OCI-LY1 (cell line): ENCODE results near the gene FRA10AC1.

Source experiments
- H2AFZ ChIP-seq: fragments of 200-600 bp; sonication (generic), shearing (Covaris generic); 2 replicates; pipeline ENCODE4 v1.6.0; 2014; ENCODE audit warnings: antibody characterized with exemption, mild to moderate bottlenecking, low read length
- H3F3A ChIP-seq: fragments of 200-600 bp; sonication (generic), shearing (Covaris generic); 2 replicates; pipeline ENCODE4 v1.6.0; 2014; ENCODE audit warnings: mild to moderate bottlenecking, antibody characterized with exemption, low read length, moderate library complexity; ENCODE audit not compliant: insufficient read depth
- H3K27ac ChIP-seq: fragments of 200-600 bp; sonication (generic); 2 replicates; pipeline ENCODE4 v1.5.1; 2014; ENCODE audit warnings: low read length, mixed run types, mild to moderate bottlenecking, low read depth; ENCODE audit not compliant: poor library complexity, severe bottlenecking
- H3K27me3 ChIP-seq: fragments of 200-600 bp; sonication (generic); 2 replicates; pipeline ENCODE4 v1.6.0; 2014; ENCODE audit warnings: antibody characterized with exemption, mild to moderate bottlenecking, low read length, moderate library complexity; ENCODE audit not compliant: insufficient read depth
- H3K36me3 ChIP-seq: fragments of 200-600 bp; sonication (generic); 2 replicates; pipeline ENCODE4 v1.6.1; 2014; ENCODE audit warnings: mild to moderate bottlenecking, antibody characterized with exemption, low read length, moderate library complexity, mixed read lengths; ENCODE audit not compliant: insufficient read depth
- H3K4me1 ChIP-seq: fragments of 200-600 bp; sonication (generic); 2 replicates; pipeline ENCODE4 v1.5.1; 2014; ENCODE audit warnings: mild to moderate bottlenecking, low read length, moderate library complexity; ENCODE audit not compliant: insufficient read depth, severe bottlenecking
- H3K4me2 ChIP-seq: fragments of 200-600 bp; sonication (generic), shearing (Covaris generic); 2 replicates; pipeline ENCODE4 v1.6.1; 2014; ENCODE audit warnings: low read length
- H3K4me3 ChIP-seq: fragments of 200-600 bp; sonication (generic); 2 replicates; pipeline ENCODE4 v1.5.1; 2014; ENCODE audit warnings: low read length, low read depth, mild to moderate bottlenecking, mixed read lengths; ENCODE audit not compliant: poor library complexity, severe bottlenecking
- H3K79me2 ChIP-seq: fragments of 200-600 bp; shearing (Covaris generic); 2 replicates; pipeline ENCODE4 v1.6.1; 2016; ENCODE audit warnings: mixed run types, low read length, mixed read lengths; ENCODE audit not compliant: insufficient read depth
- H3K9ac ChIP-seq: fragments of 200-600 bp; sonication (generic), shearing (Covaris generic); 2 replicates; pipeline ENCODE4 v1.6.1; 2014; ENCODE audit warnings: mild to moderate bottlenecking, low read length, mixed read lengths
- H3K9me2 ChIP-seq: fragments of 200-600 bp; sonication (generic), shearing (Covaris generic); 2 replicates; pipeline ENCODE4 v1.6.1; 2014; ENCODE audit warnings: low read depth, mild to moderate bottlenecking, low read length, mixed read lengths
- H3K9me3 ChIP-seq: fragments of 200-600 bp; shearing (Covaris generic); 2 replicates; pipeline ENCODE4 v1.6.1; 2014; ENCODE audit warnings: low read length, mixed read lengths
- H4K20me1 ChIP-seq: fragments of 200-600 bp; sonication (generic), shearing (Covaris generic); 2 replicates; pipeline ENCODE4 v1.6.0; 2016; ENCODE audit warnings: mild to moderate bottlenecking, low read length; ENCODE audit not compliant: insufficient read depth
- EZH2 ChIP-seq: fragments of 200-600 bp; sonication (generic), shearing (Covaris generic); IDR thresholded peaks from 2 replicates; pipeline ENCODE4 v1.8.0; 2017; ENCODE audit warnings: borderline replicate concordance, mixed run types, mild to moderate bottlenecking, antibody characterized with exemption, low read length, moderate library complexity, mixed read lengths
- TF ChIP-seq, protein P1 (sequence below): fragments of 200-600 bp; sonication (generic), shearing (Covaris generic); IDR thresholded peaks from 2 replicates; pipeline ENCODE4 v1.5.1; 2017; ENCODE audit warnings: mild to moderate bottlenecking, antibody characterized with exemption, low read length, moderate library complexity, mixed read lengths

FRA10AC1 gene

DNA sequence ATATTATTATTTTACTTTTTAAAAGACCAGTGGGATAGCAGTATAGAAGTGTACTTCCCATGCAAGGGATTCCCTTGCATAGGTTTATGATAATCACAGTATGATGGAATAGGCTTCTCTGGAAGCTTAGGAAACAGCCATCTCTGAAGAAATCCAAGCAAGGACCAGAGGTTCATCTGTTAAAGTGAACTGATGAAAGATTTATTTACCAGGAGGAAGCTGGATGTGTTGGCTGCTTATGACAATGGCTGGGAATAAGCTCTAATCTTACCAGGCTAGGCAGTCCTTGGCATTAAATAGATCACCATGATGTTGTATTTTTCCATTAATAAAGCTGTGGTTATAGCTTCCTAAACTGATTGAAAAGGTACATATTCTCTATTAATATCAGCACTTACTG is 32.0 kb downstream of the FRA10AC1 start:
- TF ChIP-seq EZH2 = no peak
- TF ChIP-seq, protein P1, sequence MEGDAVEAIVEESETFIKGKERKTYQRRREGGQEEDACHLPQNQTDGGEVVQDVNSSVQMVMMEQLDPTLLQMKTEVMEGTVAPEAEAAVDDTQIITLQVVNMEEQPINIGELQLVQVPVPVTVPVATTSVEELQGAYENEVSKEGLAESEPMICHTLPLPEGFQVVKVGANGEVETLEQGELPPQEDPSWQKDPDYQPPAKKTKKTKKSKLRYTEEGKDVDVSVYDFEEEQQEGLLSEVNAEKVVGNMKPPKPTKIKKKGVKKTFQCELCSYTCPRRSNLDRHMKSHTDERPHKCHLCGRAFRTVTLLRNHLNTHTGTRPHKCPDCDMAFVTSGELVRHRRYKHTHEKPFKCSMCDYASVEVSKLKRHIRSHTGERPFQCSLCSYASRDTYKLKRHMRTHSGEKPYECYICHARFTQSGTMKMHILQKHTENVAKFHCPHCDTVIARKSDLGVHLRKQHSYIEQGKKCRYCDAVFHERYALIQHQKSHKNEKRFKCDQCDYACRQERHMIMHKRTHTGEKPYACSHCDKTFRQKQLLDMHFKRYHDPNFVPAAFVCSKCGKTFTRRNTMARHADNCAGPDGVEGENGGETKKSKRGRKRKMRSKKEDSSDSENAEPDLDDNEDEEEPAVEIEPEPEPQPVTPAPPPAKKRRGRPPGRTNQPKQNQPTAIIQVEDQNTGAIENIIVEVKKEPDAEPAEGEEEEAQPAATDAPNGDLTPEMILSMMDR = no peak
- Histone ChIP-seq H3K27me3 (no peaks in the 10 kb centered on the region), H3K27ac (no peak overlapping the region), H3K9me2 (no peaks in the 10 kb centered on the region), H3F3A (no peaks in the 10 kb centered on the region), H3K4me2 (no peak overlapping the region), H3K9ac (no peak overlapping the region), H4K20me1 (no peaks in the 10 kb centered on the region), H3K9me3 (no peaks in the 10 kb centered on the region), H2AFZ (no peak overlapping the region), H3K36me3 (peaks cover 10% of the 10 kb centered on the region; the same call in 1 of the 2 replicates), H3K79me2 (no peaks in the 10 kb centered on the region), H3K4me3 (no peak overlapping the region), H3K4me1 (no peaks in the 10 kb centered on the region)

DNA sequence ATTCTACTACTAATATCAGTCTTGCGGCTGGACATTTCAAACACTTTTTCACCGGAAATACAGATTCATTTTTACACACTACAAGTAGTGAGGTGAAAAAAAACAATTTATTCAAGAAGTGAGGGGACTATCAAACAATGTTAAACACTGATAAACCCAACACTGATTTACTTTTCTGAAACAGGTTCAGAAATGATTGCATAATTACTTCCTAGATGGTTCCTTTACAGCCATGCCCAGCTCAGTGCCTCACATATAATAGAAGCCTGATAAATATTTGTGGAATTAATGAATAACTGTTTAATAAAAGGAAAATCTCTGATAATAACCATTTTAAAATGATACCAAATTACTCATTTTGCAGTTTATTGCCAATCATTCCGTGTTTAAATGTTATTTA is 34.6 kb downstream of the FRA10AC1 start:
- Histone ChIP-seq H3K36me3 (0 out of 2 replicates have a peak, but pooled peaks cover 7% of the 10 kb centered on the region), H3F3A (no peaks in the 10 kb centered on the region), H3K9ac (no peak overlapping the region), H3K79me2 (no peaks in the 10 kb centered on the region), H3K27me3 (no peaks in the 10 kb centered on the region), H3K9me3 (no peaks in the 10 kb centered on the region), H3K4me2 (no peak overlapping the region), H3K9me2 (no peaks in the 10 kb centered on the region), H3K4me3 (no peak overlapping the region), H3K27ac (no peak overlapping the region), H2AFZ (no peak overlapping the region), H3K4me1 (no peaks in the 10 kb centered on the region), H4K20me1 (no peaks in the 10 kb centered on the region)
- TF ChIP-seq EZH2 = no peak
- TF ChIP-seq, protein P1 = no peak

DNA sequence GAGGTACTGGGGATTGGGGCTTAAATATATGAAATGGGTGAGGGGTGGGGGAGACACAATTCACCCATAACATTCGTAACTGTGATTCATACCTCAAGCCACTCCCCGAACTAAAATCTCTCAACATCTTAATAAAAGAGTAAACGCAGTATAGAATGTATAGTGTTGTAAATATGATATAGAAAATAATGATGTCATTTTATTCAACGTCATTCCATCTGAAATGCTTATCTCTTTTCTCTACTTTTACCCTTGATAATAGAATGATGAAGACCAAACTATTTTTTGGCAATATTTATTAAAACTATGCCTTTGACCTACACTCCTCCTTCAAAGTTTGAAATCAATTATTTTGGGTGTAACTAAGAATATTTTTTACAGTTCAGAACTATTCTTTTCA is 36.4 kb downstream of the FRA10AC1 start:
- Histone ChIP-seq H3K4me1 (no peaks in the 10 kb centered on the region), H3K9ac (no peak overlapping the region), H3K27ac (no peak overlapping the region), H3K4me3 (no peak overlapping the region), H3K79me2 (no peaks in the 10 kb centered on the region), H3K4me2 (no peak overlapping the region), H3K9me3 (no peaks in the 10 kb centered on the region), H3K36me3 (0 out of 2 replicates have a peak, but pooled peaks cover 7% of the 10 kb centered on the region), H3K27me3 (no peaks in the 10 kb centered on the region), H3K9me2 (no peaks in the 10 kb centered on the region), H3F3A (no peaks in the 10 kb centered on the region), H2AFZ (no peak overlapping the region), H4K20me1 (no peaks in the 10 kb centered on the region)
- TF ChIP-seq, protein P1 = no peak
- no peak for TF ChIP-seq EZH2
